B cell (primary cell): ENCODE measurements around the gene C6orf89. TPM values are rescaled to one million over a fixed set of nuclear protein-coding genes. Genes with fewer than 3 reads are reported as not detected.
A peak's percentile ranks its signal among the peaks of the same experiment; 100 is the strongest.

ENCODE experiments used
- ATAC-seq: fragments of 200-7000 bp; cut with Tn5 transposase; one replicate; pipeline ENCODE4 v1.10.0; 2021; ENCODE audit warnings: low read depth, mild to moderate bottlenecking, moderate number of reproducible peaks, moderate library complexity
- CTCF ChIA-PET: fragments of 350-600 bp; sonication (Branson Sonifier 250); formaldehyde crosslinking; loops from one replicate; lab custom pipeline; 2021; ENCODE audit warnings: antibody characterized with exemption, inconsistent platforms; lab: Charles Lee
- POLR2A ChIA-PET: fragments of 350-600 bp; sonication (Branson Sonifier 250); formaldehyde crosslinking; loops from one replicate; lab custom pipeline; 2021; ENCODE audit warnings: antibody characterized with exemption; lab: Charles Lee
- DNase-seq: peaks from one replicate; pipeline ENCODE4 v3.0.0; 2013
- H2AFZ ChIP-seq: 2 replicates; pipeline ENCODE4 v1.6.1; 2012; ENCODE audit warnings: mild to moderate bottlenecking, low read depth, low read length; ENCODE audit not compliant: insufficient read depth, poor library complexity, severe bottlenecking
- H3K27ac ChIP-seq, 2 donors: 1 replicate in 1 of 2; 2 replicates in 1 of 2; pipeline ENCODE4 v1.5.1; 2012 to 2013; ENCODE audit warnings: low read length in 2 of 2, mild to moderate bottlenecking in 2 of 2, moderate library complexity in 1 of 2
- H3K27me3 ChIP-seq, 4 experiments: fragments of 200-600 bp in 1 of 4; sonication (generic) in 1 of 4; replicated peaks in 1 of 4; 1 replicate in 2 of 4; 2 replicates in 2 of 4; pipeline versions ENCODE4 v1.6.1 to v1.7.0; 2013 to 2016; ENCODE audit warnings: low read length in 3 of 4, mild to moderate bottlenecking in 2 of 4, mixed read lengths in 1 of 4, moderate library complexity in 1 of 4; ENCODE audit not compliant: insufficient read depth in 4 of 4, control insufficient read depth in 3 of 4; ENCODE audit errors: control extremely low read depth in 1 of 4
- H3K36me3 ChIP-seq, 2 experiments: replicated peaks in 1 of 2; 1 replicate in 1 of 2; 2 replicates in 1 of 2; pipeline versions ENCODE4 v1.6.1 to v1.7.1; 2013; ENCODE audit warnings: low read length in 1 of 2; ENCODE audit not compliant: insufficient read depth in 2 of 2, control insufficient read depth in 1 of 2; ENCODE audit errors: control extremely low read depth in 1 of 2, extremely low read depth in 1 of 2
- H3K4me1 ChIP-seq, 2 donors: fragments of 200-600 bp in 1 of 2; sonication (generic) in 1 of 2; 1 replicate in 1 of 2; 2 replicates in 1 of 2; pipeline versions ENCODE4 v1.5.1 to v1.6.1; 2013 to 2017; ENCODE audit warnings: low read length in 2 of 2; ENCODE audit not compliant: control insufficient read depth in 2 of 2, insufficient read depth in 2 of 2
- H3K4me2 ChIP-seq: replicated peaks from 2 replicates; pipeline ENCODE3; 2012; ENCODE audit warnings: mild to moderate bottlenecking, low read depth, low read length; ENCODE audit not compliant: poor library complexity, severe bottlenecking
- H3K4me3 ChIP-seq, 5 experiments: fragments of 200-600 bp in 1 of 5; sonication (generic) in 1 of 5; 1 replicate in 3 of 5; 2 replicates in 2 of 5; pipeline versions ENCODE4 v1.5.1 to v1.7.0; 2011 to 2016; ENCODE audit warnings: low read length in 4 of 5, mild to moderate bottlenecking in 4 of 5, low read depth in 2 of 5, control low read depth in 1 of 5, moderate library complexity in 1 of 5; ENCODE audit not compliant: insufficient read depth in 1 of 5; ENCODE audit errors: control extremely low read depth in 1 of 5, extremely low read depth in 1 of 5
- H3K79me2 ChIP-seq: fragments of 200-600 bp; sonication (generic); one replicate; pipeline ENCODE4 v1.6.0; 2016; ENCODE audit warnings: low read length; ENCODE audit not compliant: control insufficient read depth, insufficient read depth
- H3K9ac ChIP-seq: fragments of 200-600 bp; sonication (generic); 2 replicates; pipeline ENCODE4 v1.6.1; 2017; ENCODE audit warnings: mild to moderate bottlenecking, low read length, moderate library complexity
- H3K9me3 ChIP-seq, 3 donors: one replicate each; pipeline versions ENCODE4 v1.6.1 to v1.7.1; 2013; ENCODE audit warnings: low read length in 2 of 3; ENCODE audit not compliant: control insufficient read depth in 2 of 3, insufficient read depth in 1 of 3; ENCODE audit errors: control extremely low read depth in 1 of 3
- H4K20me1 ChIP-seq: 2 replicates; pipeline ENCODE4 v1.6.0; 2012; ENCODE audit warnings: mild to moderate bottlenecking, low read length; ENCODE audit not compliant: insufficient read depth, control insufficient read depth, poor library complexity, severe bottlenecking
- H3K27ac Mint-ChIP-seq: one replicate; pipeline ENCODE4 v1.8.0; 2021; ENCODE audit warnings: mixed read lengths
- H3K27me3 Mint-ChIP-seq: one replicate; pipeline ENCODE4 v1.8.0; 2021; ENCODE audit warnings: mixed read lengths
- H3K4me1 Mint-ChIP-seq: one replicate; pipeline ENCODE4 v1.8.0; 2021; ENCODE audit warnings: mixed read lengths
- H3K4me3 Mint-ChIP-seq: one replicate; pipeline ENCODE4 v1.8.0; 2021; ENCODE audit warnings: mixed read lengths
- H3K9me3 Mint-ChIP-seq: one replicate; pipeline ENCODE4 v1.8.0; 2022; ENCODE audit warnings: mixed read lengths; ENCODE audit not compliant: insufficient read depth
- EZH2 ChIP-seq: IDR thresholded peaks from 2 replicates; pipeline ENCODE4 v1.6.1; 2012; ENCODE audit warnings: borderline replicate concordance, low read depth, mild to moderate bottlenecking, moderate library complexity, low read length; ENCODE audit not compliant: insufficient read depth, poor library complexity, severe bottlenecking
- WGBS: methylation state at CpG from one replicate; pipeline ENCODE4 v1.1.5; 2013; ENCODE audit warnings: missing lambda C conversion rate; ENCODE audit not compliant: insufficient coverage; 5-methylcytosine and 5-hydroxymethylcytosine counted together
- intact Hi-C: fragments of 100-400 bp; cut with micrococcal nuclease; formaldehyde crosslinking; loops from one replicate; pipeline ENCODE4 v1.10.0; 2022
- polyA plus RNA-seq: library from polyadenylated mRNA; depleted of rRNA; stranded (reverse); fragments of >200 nt; gene quantifications from 2 replicates; pipeline ENCODE4 v1.2.3, GENCODE V29; 2012
- total RNA-seq, 2 donors: library from RNA; stranded (reverse); fragments of 120-200 nt in 1 of 2; gene quantifications; 1 replicate in 1 of 2; 2 replicates in 1 of 2; pipeline versions ENCODE4 v1.2.3 to v1.2.4, GENCODE V29; 2013 to 2022
- TF ChIP-seq, protein P1 (sequence below): fragments of 200-600 bp; IDR thresholded peaks from one replicate; pipeline ENCODE4 v1.8.0; 2022; ENCODE audit warnings: antibody characterized with exemption, mild to moderate bottlenecking

C6orf89 gene
- total and polyA plus RNA-seq, 2 donors (not counting 1 experiment from before 2014, with no cell fraction given) = 13.0 to 35.3 TPM

DNA sequence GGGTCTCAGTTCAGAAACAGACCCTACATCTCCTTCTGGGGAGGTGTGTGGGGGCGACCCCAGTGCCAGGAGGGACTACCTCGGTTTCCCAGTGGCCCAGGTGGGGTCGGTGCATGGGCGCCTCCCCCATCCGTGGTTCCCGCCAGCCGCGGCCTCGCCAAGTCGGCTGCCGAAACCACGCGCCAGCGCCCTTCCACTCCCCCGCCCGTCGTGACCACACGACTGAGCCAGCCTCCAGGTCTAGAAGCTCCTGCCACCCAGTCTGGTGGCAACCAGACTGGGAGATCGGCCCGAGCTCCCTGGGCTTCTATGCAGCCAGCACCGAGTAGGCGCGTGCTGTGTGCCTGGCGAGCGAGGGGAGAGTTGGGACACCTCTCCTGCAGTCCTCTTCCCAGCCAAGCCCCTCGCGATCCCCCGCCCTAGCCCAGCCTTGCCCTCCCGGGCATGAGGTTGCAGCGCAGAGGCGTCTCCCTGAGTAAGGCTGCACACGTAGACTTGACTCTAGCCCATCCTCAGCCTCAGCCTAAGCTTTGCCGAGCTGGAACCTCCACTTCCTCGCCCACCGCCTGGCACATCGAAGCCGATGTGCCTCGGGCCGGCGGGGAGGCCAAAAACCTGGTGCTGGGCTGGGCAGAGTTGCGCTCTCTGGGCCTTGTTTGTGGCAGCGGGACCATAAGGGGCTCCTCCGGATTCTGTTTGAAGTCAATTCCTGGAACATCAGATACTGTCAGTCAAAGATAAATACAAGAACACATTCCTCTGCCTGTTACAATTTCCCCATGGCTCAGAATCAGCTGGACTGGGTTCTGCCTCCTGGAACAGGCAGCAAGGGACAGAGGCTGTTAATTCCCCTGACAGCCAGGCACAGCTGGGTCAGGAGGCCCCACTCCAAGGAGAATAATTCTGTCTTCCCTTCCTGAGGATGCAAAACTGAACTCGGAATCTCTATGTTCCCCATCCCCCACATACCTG is 45.0 kb upstream of the C6orf89 start:
- no peak for TF ChIP-seq EZH2
- TF ChIP-seq, protein P1, sequence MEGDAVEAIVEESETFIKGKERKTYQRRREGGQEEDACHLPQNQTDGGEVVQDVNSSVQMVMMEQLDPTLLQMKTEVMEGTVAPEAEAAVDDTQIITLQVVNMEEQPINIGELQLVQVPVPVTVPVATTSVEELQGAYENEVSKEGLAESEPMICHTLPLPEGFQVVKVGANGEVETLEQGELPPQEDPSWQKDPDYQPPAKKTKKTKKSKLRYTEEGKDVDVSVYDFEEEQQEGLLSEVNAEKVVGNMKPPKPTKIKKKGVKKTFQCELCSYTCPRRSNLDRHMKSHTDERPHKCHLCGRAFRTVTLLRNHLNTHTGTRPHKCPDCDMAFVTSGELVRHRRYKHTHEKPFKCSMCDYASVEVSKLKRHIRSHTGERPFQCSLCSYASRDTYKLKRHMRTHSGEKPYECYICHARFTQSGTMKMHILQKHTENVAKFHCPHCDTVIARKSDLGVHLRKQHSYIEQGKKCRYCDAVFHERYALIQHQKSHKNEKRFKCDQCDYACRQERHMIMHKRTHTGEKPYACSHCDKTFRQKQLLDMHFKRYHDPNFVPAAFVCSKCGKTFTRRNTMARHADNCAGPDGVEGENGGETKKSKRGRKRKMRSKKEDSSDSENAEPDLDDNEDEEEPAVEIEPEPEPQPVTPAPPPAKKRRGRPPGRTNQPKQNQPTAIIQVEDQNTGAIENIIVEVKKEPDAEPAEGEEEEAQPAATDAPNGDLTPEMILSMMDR = no peak
- WGBS = 25% methylated on average over 43 of the region's 44 CpGs
- CTCF ChIA-PET = no interaction called here
- DNase-seq (peak; percentile 54), ATAC-seq (peak; percentile 46)
- Mint-ChIP-seq H3K4me3 (peak overlapping the region; percentile 86), H3K27ac (no peak overlapping the region), H3K9me3 (no peaks in the 10 kb centered on the region), H3K27me3 (peaks cover 34% of the 10 kb centered on the region), H3K4me1 (peaks cover 14% of the 10 kb centered on the region)
- POLR2A ChIA-PET = no interaction called here
- peak overlapping the region; percentile 96 for H3K4me2 ChIP-seq
- intact Hi-C loops = no loop called here
- H3K27me3 ChIP-seq = peaks cover 0 to 40% (median 22%) of the 10 kb centered on the region in 4 experiments
- H4K20me1 ChIP-seq = no peaks in the 10 kb centered on the region
- H3K9ac ChIP-seq = peak overlapping the region; percentile 62
- H3K36me3 ChIP-seq = no peaks in the 10 kb centered on the region
- no peak overlapping the region for H3K27ac ChIP-seq
- H3K4me1 ChIP-seq = peaks cover 18 to 23% of the 10 kb centered on the region in 2 donors
- peak overlapping the region; percentile 64 for H2AFZ ChIP-seq
- H3K79me2 ChIP-seq = no peaks in the 10 kb centered on the region
- peak overlapping the region; percentile 15 to 61 (median 42) for H3K4me3 ChIP-seq
- no peaks in the 10 kb centered on the region for H3K9me3 ChIP-seq

DNA sequence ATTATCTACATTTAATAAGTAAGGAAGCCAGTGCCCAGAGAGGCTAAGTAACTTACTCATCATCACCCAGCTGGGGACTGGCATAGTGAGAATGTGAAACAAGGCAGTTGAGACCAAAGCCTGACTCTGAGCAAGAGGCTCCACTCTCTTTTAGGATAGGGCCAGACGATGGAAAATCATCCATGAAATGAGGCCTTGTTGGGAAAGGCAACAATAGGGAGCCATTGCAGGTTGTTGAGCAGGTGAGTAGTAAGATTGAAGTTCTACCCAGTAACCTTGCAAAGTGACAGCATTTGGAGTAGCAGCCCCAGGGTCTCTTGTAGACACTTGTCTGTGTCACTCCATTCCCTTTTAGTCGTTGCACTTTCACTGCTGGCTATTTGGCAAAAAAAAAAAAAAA is 44.0 kb upstream of the C6orf89 start:
- no peaks in the 10 kb centered on the region for H3K9me3 ChIP-seq
- no peaks in the 10 kb centered on the region for H4K20me1 ChIP-seq
- H3K9me3 Mint-ChIP-seq = no peaks in the 10 kb centered on the region
- H2AFZ ChIP-seq = no peak overlapping the region
- ChIA-PET CTCF (interaction anchor here (2.2 kb wide), 1 partner anchor 10 kb away, joined by 9 read pairs; no protein-coding TSS in a partner anchor), POLR2A (no interaction called here)
- no peak overlapping the region for H3K27ac Mint-ChIP-seq
- H3K27ac ChIP-seq = no peak overlapping the region
- 100% methylated on average over 1 of the region's 2 CpGs for WGBS
- H3K4me1 Mint-ChIP-seq = peaks cover 14% of the 10 kb centered on the region
- no peak for ATAC-seq
- H3K36me3 ChIP-seq = no peaks in the 10 kb centered on the region
- H3K79me2 ChIP-seq = no peaks in the 10 kb centered on the region
- no peak for TF ChIP-seq EZH2
- TF ChIP-seq, protein P1 = no peak
- no peak for DNase-seq
- H3K4me2 ChIP-seq = no peak overlapping the region
- H3K4me1 ChIP-seq = peaks cover 18 to 23% of the 10 kb centered on the region in 2 donors
- no peak overlapping the region for H3K9ac ChIP-seq
- peaks cover 30% of the 10 kb centered on the region for H3K27me3 Mint-ChIP-seq
- H3K27me3 ChIP-seq = peaks cover 0 to 40% (median 22%) of the 10 kb centered on the region in 4 experiments
- intact Hi-C loops = no loop called here
- H3K4me3 ChIP-seq = no peak overlapping the region
- no peak overlapping the region for H3K4me3 Mint-ChIP-seq
